Nephron progenitor cell (in vitro differentiated cells): ENCODE results near the gene ZC3H13.

Experiments used
- DNase-seq: peaks from one replicate; pipeline ENCODE4 v3.0.0; 2021
- H3K27ac Mint-ChIP-seq: 2 replicates; pipeline ENCODE4 v1.8.0; 2021; ENCODE audit warnings: mild to moderate bottlenecking, moderate library complexity, mixed read lengths
- H3K27me3 Mint-ChIP-seq: 2 replicates; pipeline ENCODE4 v1.8.0; 2021; ENCODE audit warnings: mild to moderate bottlenecking, low read depth, mixed read lengths; ENCODE audit not compliant: poor library complexity
- H3K36me3 Mint-ChIP-seq: 2 replicates; pipeline ENCODE4 v1.8.0; 2021; ENCODE audit warnings: low read depth, mixed read lengths
- H3K4me1 Mint-ChIP-seq: 2 replicates; pipeline ENCODE4 v1.8.0; 2021; ENCODE audit warnings: mixed read lengths
- H3K4me3 Mint-ChIP-seq: 2 replicates; pipeline ENCODE4 v1.8.0; 2021; ENCODE audit warnings: mild to moderate bottlenecking, moderate library complexity, mixed read lengths
- H3K9me3 Mint-ChIP-seq: 2 replicates; pipeline ENCODE4 v1.8.0; 2021; ENCODE audit warnings: mild to moderate bottlenecking, moderate library complexity, mixed read lengths
- CTCF ChIP-seq: fragments of 200-600 bp; sonication (generic); IDR thresholded peaks from 2 replicates; pipeline ENCODE4 v1.5.0; 2021; ENCODE audit warnings: antibody characterized with exemption

Gene ZC3H13

GRCh38 chr13:45975337-45975736, 77.2 kb downstream of the ZC3H13 start:
- TF ChIP-seq CTCF = no peak
- Mint-ChIP-seq H3K27me3 (no peaks in the 10 kb centered on the region), H3K9me3 (peaks cover 6% of the 10 kb centered on the region), H3K27ac (peak overlapping the region; percentile 31), H3K36me3 (peaks cover 93% of the 10 kb centered on the region), H3K4me1 (peaks cover 15% of the 10 kb centered on the region), H3K4me3 (no peak overlapping the region)
- DNase-seq = no peak

- H3K27me3 Mint-ChIP-seq = no peaks in the 10 kb centered on the region
- H3K36me3 Mint-ChIP-seq = peaks cover 93% of the 10 kb centered on the region
- peaks cover 6% of the 10 kb centered on the region for H3K9me3 Mint-ChIP-seq
- TF ChIP-seq CTCF = no peak
- DNase-seq = no peak
- peaks cover 15% of the 10 kb centered on the region for H3K4me1 Mint-ChIP-seq
- H3K27ac Mint-ChIP-seq = no peak overlapping the region
- H3K4me3 Mint-ChIP-seq = no peak overlapping the region
These were observed 78.0 kb downstream of the ZC3H13 start for GRCh38 chr13:45974500-45974899.

GRCh38 chr13:45967589-45967988, 85.0 kb downstream of the ZC3H13 start:
- TF ChIP-seq CTCF = no peak
- H3K4me1 Mint-ChIP-seq = peaks cover 10% of the 10 kb centered on the region
- peak overlapping the region; percentile 36 for H3K27ac Mint-ChIP-seq
- no peak for DNase-seq
- H3K4me3 Mint-ChIP-seq = no peak overlapping the region
- no peaks in the 10 kb centered on the region for H3K27me3 Mint-ChIP-seq
- peaks cover 81% of the 10 kb centered on the region for H3K36me3 Mint-ChIP-seq
- H3K9me3 Mint-ChIP-seq = no peaks in the 10 kb centered on the region

GRCh38 chr13:45966715-45967114, 85.8 kb downstream of the ZC3H13 start:
- DNase-seq = no peak
- Mint-ChIP-seq H3K27me3 (no peaks in the 10 kb centered on the region), H3K9me3 (no peaks in the 10 kb centered on the region), H3K4me1 (peaks cover 6% of the 10 kb centered on the region), H3K4me3 (no peak overlapping the region), H3K27ac (no peak overlapping the region), H3K36me3 (peaks cover 72% of the 10 kb centered on the region)
- TF ChIP-seq CTCF = no peak

DNA sequence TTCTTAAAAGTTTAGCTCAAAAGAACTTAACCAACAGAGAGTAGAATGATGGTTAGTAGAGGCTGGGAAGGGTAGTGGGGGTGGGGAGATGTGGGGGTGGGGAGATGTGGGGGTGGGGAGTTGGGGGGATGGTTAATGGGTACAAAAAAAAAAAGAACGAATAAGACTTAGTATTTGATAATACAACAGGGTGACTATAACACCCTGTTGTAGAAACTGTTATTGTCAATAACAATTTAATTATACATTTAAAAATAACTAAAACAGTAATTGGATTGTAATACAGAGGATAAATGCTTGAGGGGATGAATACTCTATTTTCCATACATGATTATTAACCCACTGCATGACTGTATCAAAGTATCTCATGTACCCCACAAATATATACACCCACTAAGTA, 91.1 kb downstream of the ZC3H13 start:
- Mint-ChIP-seq H3K36me3 (peaks cover 68% of the 10 kb centered on the region), H3K27me3 (no peaks in the 10 kb centered on the region), H3K4me1 (no peaks in the 10 kb centered on the region)

More for the DNA sequence above, 91.1 kb downstream of the ZC3H13 start:
- Mint-ChIP-seq H3K9me3 (no peaks in the 10 kb centered on the region), H3K27ac (no peak overlapping the region), H3K4me3 (no peak overlapping the region)
- no peak for DNase-seq
- no peak for TF ChIP-seq CTCF
